AG09309 (cell line): ENCODE results near the gene MIEN1.

Experiments used
- DNase-seq: peaks from one replicate; pipeline ENCODE4 v3.0.0-alpha.2; 2010; ENCODE audit warnings: low read depth
- H3K4me3 ChIP-seq: 2 replicates; pipeline ENCODE4 v1.5.1; 2011; ENCODE audit warnings: mild to moderate bottlenecking, low read depth, low read length, moderate library complexity; ENCODE audit not compliant: control insufficient read depth
- TF ChIP-seq, protein P1 (sequence below): IDR thresholded peaks from 2 replicates; pipeline ENCODE4 v1.5.1; 2011; ENCODE audit warnings: mild to moderate bottlenecking, low read depth, low read length, inconsistent platforms; ENCODE audit not compliant: insufficient read depth, control insufficient read depth; ENCODE audit errors: missing control alignments

The MIEN1 gene

DNA sequence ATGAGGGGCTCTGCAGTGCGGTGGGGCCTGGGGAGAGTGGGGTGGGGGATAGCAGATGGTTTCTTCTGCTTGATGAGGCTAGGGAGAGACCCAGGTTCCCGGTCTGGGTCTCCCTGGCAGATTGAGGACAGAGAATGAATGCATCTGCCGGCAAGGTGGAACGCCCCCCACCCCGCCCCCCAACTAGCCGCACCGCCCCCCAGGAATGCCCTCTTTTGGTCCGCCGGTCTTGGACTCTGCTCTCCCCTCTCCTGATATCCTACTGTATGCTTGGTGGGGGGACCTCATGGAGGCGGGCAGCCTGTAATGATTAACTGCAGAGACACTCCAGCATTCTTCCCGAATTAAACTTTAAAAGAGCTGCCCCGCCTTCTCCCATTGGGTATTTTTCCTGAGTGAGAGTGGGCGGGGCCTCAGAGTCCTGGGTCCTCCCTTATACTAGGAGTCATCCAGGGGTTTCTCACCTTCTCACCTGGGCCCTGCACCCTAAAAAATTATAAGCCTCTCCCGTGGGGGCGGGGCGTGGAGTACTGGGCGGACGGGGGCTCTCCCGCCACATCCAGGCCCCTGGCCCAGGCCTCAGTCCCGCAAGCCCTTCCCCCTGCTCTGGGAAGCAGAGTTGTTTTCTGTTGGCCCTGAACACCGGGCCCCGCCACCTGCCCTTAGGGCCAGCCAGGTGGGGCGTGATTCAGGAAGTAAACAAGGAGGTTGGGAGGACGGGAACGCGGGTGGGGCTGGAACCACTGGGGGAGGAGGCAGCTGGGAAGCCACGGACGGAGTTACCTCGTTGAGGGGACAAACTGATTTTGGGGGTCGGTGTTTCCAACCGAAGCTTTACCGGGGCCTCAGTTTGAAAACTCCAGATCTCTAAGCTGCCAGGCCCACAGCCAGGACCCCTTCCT lies 8.9 kb upstream of the MIEN1 start:
- no peak for DNase-seq
- H3K4me3 ChIP-seq, result peak overlapping the region; percentile 21

DNA sequence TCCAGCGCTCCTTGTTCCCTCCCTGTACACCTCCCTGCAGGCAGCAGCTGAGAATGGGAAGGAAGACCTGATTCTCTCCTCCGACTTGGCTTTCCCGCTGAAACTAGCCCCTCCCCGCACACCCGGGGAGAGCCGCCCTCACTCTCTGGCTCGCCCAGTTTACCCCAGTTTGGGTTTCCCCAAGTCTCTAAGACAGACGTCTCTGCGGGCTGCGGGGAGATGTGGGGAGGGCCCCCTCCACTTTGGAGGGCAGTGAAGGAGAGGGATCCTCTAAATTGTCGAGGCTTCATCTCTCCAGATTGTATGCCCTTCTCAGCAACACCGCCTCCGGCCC lies 8.2 kb upstream of the MIEN1 start:
- no peak for DNase-seq
- H3K4me3 ChIP-seq, result no peak overlapping the region
- TF ChIP-seq, protein P1, sequence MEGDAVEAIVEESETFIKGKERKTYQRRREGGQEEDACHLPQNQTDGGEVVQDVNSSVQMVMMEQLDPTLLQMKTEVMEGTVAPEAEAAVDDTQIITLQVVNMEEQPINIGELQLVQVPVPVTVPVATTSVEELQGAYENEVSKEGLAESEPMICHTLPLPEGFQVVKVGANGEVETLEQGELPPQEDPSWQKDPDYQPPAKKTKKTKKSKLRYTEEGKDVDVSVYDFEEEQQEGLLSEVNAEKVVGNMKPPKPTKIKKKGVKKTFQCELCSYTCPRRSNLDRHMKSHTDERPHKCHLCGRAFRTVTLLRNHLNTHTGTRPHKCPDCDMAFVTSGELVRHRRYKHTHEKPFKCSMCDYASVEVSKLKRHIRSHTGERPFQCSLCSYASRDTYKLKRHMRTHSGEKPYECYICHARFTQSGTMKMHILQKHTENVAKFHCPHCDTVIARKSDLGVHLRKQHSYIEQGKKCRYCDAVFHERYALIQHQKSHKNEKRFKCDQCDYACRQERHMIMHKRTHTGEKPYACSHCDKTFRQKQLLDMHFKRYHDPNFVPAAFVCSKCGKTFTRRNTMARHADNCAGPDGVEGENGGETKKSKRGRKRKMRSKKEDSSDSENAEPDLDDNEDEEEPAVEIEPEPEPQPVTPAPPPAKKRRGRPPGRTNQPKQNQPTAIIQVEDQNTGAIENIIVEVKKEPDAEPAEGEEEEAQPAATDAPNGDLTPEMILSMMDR, result no peak

More for the DNA sequence above, 8.9 kb upstream of the MIEN1 start:
- TF ChIP-seq, protein P1, result no peak

DNA sequence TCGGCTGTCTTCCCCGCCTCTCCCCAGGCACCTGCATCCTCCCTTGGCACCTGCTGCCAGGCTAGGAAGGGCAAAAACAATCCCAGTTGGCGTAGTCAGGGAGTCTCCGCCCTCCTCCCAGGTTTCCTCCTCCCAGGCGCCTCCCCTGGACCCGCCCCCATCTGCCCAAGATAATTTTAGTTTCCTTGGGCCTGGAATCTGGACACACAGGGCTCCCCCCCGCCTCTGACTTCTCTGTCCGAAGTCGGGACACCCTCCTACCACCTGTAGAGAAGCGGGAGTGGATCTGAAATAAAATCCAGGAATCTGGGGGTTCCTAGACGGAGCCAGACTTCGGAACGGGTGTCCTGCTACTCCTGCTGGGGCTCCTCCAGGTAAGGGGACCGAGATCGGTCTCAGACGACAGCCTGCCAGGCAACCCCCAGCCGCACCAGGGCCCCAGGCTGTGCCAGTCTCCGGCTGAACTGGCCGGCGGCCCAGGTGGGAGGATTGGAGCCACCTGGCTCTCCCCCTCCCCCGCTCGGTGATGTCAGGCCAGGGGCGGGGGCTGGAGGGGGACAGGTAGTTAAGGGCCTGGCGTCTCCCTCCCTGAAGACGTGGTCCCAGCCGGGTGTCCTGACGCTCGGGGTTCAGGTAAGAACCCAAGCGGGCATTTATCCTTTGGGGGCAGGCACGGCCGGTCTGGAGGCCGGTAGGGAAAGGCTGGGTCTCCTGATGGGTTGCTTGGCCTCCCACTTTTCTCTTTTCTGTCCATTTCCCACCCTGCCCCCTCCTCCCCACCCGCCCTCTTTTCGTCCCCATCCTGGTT lies 7.6 kb upstream of the MIEN1 start, which contains the start of gene GRB7:
GRB7 (plus strand) TSS at position 179 of the 808 bp plus-strand sequence. CDS start 4,364 bp downstream, outside the sequence.
- H3K4me3 ChIP-seq, result no peak within 1 kb of the TSS
- DNase-seq, result no peak
- TF ChIP-seq, protein P1, result no peak

DNA sequence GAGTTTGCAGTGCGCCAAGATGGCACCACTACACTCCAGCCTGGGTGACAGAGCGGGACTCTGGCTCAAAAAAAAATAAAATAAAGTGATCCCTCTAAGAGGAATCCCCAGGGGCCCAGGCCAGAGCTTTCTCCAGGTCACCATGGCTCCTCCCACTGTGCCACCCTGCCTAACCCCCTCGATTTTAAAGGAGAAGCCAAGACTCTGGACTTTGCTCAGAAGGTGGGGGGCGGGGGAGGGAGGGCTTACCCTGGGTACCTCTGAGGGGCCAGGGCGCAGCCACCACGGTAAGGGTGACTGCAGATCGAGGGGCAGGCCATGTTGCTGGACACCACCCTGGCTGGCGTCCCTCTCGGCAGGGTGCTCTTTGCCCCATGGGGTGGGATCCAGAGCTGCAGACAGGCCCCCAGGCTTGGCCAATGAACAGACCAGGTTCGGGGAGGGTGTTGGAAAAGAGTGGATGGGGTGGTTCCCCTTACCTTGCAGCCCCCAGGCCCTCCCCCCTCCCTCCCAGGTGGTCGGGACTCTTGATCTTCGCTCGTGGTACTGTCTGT lies 7.0 kb upstream of the MIEN1 start:
- TF ChIP-seq, protein P1, result no peak
- H3K4me3 ChIP-seq, result no peak overlapping the region
- no peak for DNase-seq

DNA sequence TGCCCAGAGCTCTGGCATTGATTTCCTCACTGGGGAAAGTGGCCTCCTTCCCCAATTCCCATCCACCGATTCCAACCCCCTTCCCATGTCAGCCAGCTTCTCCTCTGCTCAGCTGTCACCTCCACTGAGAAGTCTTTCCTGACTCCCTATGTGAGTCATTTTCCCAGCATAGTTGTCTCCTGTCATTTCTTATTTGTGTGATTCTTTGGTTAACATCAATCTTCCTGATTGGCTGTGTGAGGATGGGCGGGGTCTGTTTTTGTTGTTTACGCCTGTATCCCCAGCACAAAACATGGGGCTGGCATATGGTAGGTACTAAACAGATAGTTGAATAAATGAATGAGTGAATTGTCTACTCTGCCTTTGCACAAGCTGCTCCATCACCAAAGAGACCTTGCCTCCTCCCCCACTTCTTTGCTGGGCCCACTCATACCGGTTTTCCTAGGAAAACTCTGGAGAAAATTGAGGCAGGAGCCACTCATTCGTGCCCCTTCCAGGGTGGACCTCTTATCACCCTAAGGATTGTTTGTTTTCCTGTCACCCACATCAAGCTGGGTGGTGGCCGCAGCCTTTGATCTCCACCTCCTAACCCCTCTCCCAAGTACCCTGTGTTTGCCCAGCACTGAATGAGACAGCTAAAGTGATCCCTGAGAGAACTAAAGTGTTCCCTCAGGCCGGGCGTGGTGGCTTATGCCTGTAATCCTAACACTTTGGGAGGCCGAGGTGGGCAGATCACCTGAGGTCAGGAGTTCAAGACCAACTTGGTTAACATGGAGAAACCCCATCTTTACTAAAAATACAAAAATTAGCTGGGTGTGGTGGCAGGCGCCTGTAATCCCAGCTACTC lies 6.2 kb upstream of the MIEN1 start:
- TF ChIP-seq, protein P1, result no peak
- H3K4me3 ChIP-seq, result no peak overlapping the region
- no peak for DNase-seq

DNA sequence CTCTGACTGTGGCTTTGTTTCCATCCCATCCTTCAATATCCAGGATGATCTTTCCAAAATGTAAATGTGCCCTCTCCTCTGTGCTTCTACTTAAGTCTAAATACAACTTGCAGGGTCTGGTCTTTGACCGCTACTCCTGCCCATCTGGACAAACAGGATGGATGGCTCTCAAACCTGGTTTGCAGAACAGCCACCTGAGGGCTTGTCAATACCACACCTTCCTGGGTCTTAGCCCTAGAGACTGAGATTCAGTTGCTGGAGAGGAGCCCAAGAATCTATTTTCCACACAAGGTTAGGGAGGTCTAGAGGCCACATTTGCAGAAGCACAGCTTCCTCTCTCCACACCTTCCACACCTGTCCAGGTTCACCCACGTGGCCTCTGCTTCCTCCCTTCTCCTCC lies 5.5 kb upstream of the MIEN1 start:
- TF ChIP-seq, protein P1, result no peak
- DNase-seq, result no peak
- no peak overlapping the region for H3K4me3 ChIP-seq
